Caco-2 (cell line): ENCODE results near the gene CARS2. TPM values are rescaled to one million over a fixed set of nuclear protein-coding genes. Genes with fewer than 3 reads are reported as not detected.

Experiments used
- BruUV-seq: library from RNA; stranded (reverse); fragments of 400-500 nt; replicated peaks from 2 replicates; lab custom pipeline; 2021; lab: Mats Ljungman, UMichigan
- CTCF ChIA-PET: fragments of 300-600 bp; sonication (Branson Sonifier 250); formaldehyde crosslinking; loops from one replicate; lab custom pipeline; 2022; ENCODE audit warnings: antibody characterized with exemption; lab: Charles Lee
- POLR2A ChIA-PET: fragments of 300-600 bp; sonication (Branson Sonifier 250); formaldehyde crosslinking; loops from one replicate; lab custom pipeline; 2022; ENCODE audit warnings: antibody characterized with exemption; lab: Charles Lee
- DNase-seq, 2 experiments: peaks; one replicate each; pipeline versions ENCODE4 v3.0.0 to v3.0.0-alpha.2; 2020 to 2022
- H3K27me3 ChIP-seq: replicated peaks from 2 replicates; pipeline ENCODE4 v1.6.0; 2011; ENCODE audit warnings: low read length; ENCODE audit not compliant: control insufficient read depth, insufficient read depth
- H3K36me3 ChIP-seq: 2 replicates; pipeline ENCODE4 v1.5.1; 2011; ENCODE audit warnings: low read length; ENCODE audit not compliant: control insufficient read depth, insufficient read depth
- H3K4me1 ChIP-seq: fragments of 250-450 bp; sonication (Bioruptor Pico); 2 replicates; pipeline ENCODE4 v1.5.1; 2020; ENCODE audit warnings: mild to moderate bottlenecking
- H3K4me3 ChIP-seq: 2 replicates; pipeline ENCODE4 v1.5.1; 2011; ENCODE audit warnings: low read depth, mild to moderate bottlenecking, control low read depth, low read length
- H3K9me3 ChIP-seq: fragments of 250-450 bp; sonication (Bioruptor Pico); 2 replicates; pipeline ENCODE4 v1.5.1; 2020; ENCODE audit warnings: mild to moderate bottlenecking, moderate library complexity
- H3K27ac Mint-ChIP-seq: one replicate; pipeline ENCODE4 v1.8.0; 2022; ENCODE audit warnings: mixed read lengths; ENCODE audit not compliant: unreplicated experiment
- H3K27me3 Mint-ChIP-seq: one replicate; pipeline ENCODE4 v1.8.0; 2022; ENCODE audit warnings: mixed read lengths; ENCODE audit not compliant: insufficient read depth, unreplicated experiment
- H3K36me3 Mint-ChIP-seq: one replicate; pipeline ENCODE4 v1.8.0; 2022; ENCODE audit warnings: mild to moderate bottlenecking, mixed read lengths; ENCODE audit not compliant: insufficient read depth, unreplicated experiment
- H3K4me1 Mint-ChIP-seq: one replicate; pipeline ENCODE4 v1.8.0; 2022; ENCODE audit warnings: low read depth, mixed read lengths; ENCODE audit not compliant: unreplicated experiment
- H3K4me3 Mint-ChIP-seq: one replicate; pipeline ENCODE4 v1.8.0; 2022; ENCODE audit warnings: mild to moderate bottlenecking, moderate library complexity, mixed read lengths; ENCODE audit not compliant: unreplicated experiment
- H3K9me3 Mint-ChIP-seq: one replicate; pipeline ENCODE4 v1.8.0; 2022; ENCODE audit warnings: mixed read lengths; ENCODE audit not compliant: unreplicated experiment
- intact Hi-C: fragments of 100-400 bp; cut with micrococcal nuclease; formaldehyde crosslinking; loops from one replicate; pipeline ENCODE4 v1.10.0; 2022; ENCODE audit not compliant: unreplicated experiment
- total RNA-seq: library from RNA; stranded (reverse); gene quantifications from 2 replicates; pipeline ENCODE4 v1.2.3, GENCODE V29; 2022
- TF ChIP-seq, protein P1 (sequence below), 2 experiments: fragments of 200-600 bp in 1 of 2; IDR thresholded peaks; 1 replicate in 1 of 2; 2 replicates in 1 of 2; pipeline versions ENCODE4 v1.5.1 to v1.8.0; 2011 to 2022; ENCODE audit warnings: antibody characterized with exemption in 1 of 2, control low read depth in 1 of 2, inconsistent platforms in 1 of 2, low read depth in 1 of 2, low read length in 1 of 2, mild to moderate bottlenecking in 1 of 2, moderate library complexity in 1 of 2; ENCODE audit not compliant: insufficient read depth in 1 of 2, severe bottlenecking in 1 of 2, unreplicated experiment in 1 of 2

CARS2 gene
- total RNA-seq, 1 experiment from 2014 or later = 63.1 TPM

DNA sequence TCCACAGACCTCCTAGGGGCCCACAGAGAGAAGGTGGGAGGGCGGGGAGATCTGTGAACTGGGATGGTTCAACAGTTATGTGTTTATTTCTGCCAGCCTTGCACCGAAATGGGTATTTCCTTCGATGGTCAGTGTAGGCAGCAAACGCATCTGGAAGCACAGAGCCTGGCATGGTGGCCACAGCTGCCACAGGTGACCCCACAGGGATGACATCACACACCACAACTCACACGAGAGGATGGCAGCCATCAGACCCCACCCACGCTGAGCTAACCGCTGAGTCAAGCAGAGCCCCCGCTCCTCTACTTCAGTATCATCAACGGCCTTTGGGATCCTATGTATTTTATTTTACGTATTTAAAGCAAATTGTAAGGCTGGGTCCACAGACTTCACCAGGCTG is 53.2 kb downstream of the CARS2 start:
- intact Hi-C loops = no loop called here
- Histone ChIP-seq H3K27me3 (no peaks in the 10 kb centered on the region), H3K4me3 (no peak overlapping the region), H3K9me3 (no peaks in the 10 kb centered on the region), H3K4me1 (no peaks in the 10 kb centered on the region), H3K36me3 (peaks cover 3% of the 10 kb centered on the region)
- CTCF ChIA-PET = no interaction called here
- TF ChIP-seq, protein P1, sequence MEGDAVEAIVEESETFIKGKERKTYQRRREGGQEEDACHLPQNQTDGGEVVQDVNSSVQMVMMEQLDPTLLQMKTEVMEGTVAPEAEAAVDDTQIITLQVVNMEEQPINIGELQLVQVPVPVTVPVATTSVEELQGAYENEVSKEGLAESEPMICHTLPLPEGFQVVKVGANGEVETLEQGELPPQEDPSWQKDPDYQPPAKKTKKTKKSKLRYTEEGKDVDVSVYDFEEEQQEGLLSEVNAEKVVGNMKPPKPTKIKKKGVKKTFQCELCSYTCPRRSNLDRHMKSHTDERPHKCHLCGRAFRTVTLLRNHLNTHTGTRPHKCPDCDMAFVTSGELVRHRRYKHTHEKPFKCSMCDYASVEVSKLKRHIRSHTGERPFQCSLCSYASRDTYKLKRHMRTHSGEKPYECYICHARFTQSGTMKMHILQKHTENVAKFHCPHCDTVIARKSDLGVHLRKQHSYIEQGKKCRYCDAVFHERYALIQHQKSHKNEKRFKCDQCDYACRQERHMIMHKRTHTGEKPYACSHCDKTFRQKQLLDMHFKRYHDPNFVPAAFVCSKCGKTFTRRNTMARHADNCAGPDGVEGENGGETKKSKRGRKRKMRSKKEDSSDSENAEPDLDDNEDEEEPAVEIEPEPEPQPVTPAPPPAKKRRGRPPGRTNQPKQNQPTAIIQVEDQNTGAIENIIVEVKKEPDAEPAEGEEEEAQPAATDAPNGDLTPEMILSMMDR (IDR thresholded peaks at IDR 0.05; ENCODE audit: insufficient read depth in 1 of 2, low read depth in 1 of 2, low read length in 1 of 2, severe bottlenecking in 1 of 2, unreplicated experiment in 1 of 2) = no peak
- Mint-ChIP-seq H3K27ac (no peak overlapping the region), H3K4me1 (no peaks in the 10 kb centered on the region), H3K36me3 (peaks cover 66% of the 10 kb centered on the region), H3K4me3 (no peak overlapping the region), H3K27me3 (no peaks in the 10 kb centered on the region), H3K9me3 (no peaks in the 10 kb centered on the region)
- DNase-seq = no peak
- no TSS peak for BruUV-seq
- POLR2A ChIA-PET = no interaction called here

DNA sequence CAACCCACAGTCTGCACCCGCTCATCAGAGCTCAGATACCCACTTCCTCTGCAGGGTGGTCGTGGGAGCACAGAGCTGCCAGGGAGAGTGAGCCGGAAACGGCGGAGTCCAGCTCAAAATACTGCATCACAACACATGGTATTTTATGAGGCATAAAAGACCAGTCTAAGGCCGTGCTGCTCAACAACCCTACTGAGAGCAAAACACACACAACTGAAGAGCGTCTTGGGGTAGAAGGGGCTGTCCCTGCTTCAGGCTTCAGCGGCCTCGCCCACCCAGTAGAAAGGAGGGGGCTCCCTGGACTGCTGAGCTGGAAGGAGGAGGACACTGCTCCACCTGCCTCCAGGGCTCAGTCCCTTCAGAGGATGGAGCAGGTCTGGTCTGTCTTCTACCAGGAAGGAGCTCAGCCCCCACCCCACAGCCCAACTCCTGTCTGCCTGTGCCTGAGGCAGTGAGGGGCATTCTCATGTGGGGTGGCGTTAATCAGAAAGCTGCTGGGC is 53.6 kb downstream of the CARS2 start:
- CTCF ChIA-PET = no interaction called here
- H3K36me3 ChIP-seq = peaks cover 3% of the 10 kb centered on the region
- H3K4me3 Mint-ChIP-seq = no peak overlapping the region
- H3K4me1 Mint-ChIP-seq = no peaks in the 10 kb centered on the region
- H3K4me3 ChIP-seq = no peak overlapping the region
- H3K9me3 ChIP-seq = no peaks in the 10 kb centered on the region
- H3K9me3 Mint-ChIP-seq = no peaks in the 10 kb centered on the region
- DNase-seq = no peak
- no peak overlapping the region for H3K27ac Mint-ChIP-seq
- peaks cover 66% of the 10 kb centered on the region for H3K36me3 Mint-ChIP-seq
- no peaks in the 10 kb centered on the region for H3K4me1 ChIP-seq
- intact Hi-C loops = no loop called here
- no TSS peak for BruUV-seq
- TF ChIP-seq, protein P1 (IDR thresholded peaks at IDR 0.05; ENCODE audit: insufficient read depth in 1 of 2, low read depth in 1 of 2, low read length in 1 of 2, severe bottlenecking in 1 of 2, unreplicated experiment in 1 of 2) = no peak
- no peaks in the 10 kb centered on the region for H3K27me3 ChIP-seq
- no peaks in the 10 kb centered on the region for H3K27me3 Mint-ChIP-seq
- POLR2A ChIA-PET = no interaction called here

DNA sequence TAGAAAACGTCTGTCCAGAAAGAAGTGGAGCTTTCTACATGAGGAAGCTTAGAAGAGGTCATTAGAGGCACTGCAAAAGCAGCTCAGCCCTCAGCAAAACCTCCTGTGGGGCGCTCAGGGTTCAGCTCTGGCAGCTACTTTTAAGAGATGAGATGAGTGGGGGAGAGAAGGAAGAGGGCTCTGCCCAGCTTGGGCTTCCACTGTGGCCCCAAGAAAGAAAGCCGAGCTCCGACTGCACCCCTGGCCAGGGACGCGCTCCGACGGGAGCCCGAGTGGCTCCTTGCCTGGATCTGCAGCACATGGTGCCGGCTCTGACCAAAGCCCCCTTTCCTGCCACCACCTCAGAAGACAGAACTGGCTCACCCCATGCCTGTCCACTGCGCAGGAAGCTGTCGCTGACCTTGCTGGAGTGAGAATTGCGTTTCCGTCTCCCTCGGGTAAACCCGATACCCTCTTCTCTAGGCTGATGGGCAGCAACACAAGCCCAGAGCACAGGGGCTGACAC is 54.1 kb downstream of the CARS2 start:
- intact Hi-C loops = no loop called here
- H3K9me3 Mint-ChIP-seq = no peaks in the 10 kb centered on the region
- H3K4me1 Mint-ChIP-seq = no peaks in the 10 kb centered on the region
- H3K4me3 Mint-ChIP-seq = no peak overlapping the region
- ChIA-PET POLR2A (no interaction called here), CTCF (no interaction called here)
- H3K27ac Mint-ChIP-seq = no peak overlapping the region
- TF ChIP-seq, protein P1 (IDR thresholded peaks at IDR 0.05; ENCODE audit: insufficient read depth in 1 of 2, low read depth in 1 of 2, low read length in 1 of 2, severe bottlenecking in 1 of 2, unreplicated experiment in 1 of 2) = no peak
- Histone ChIP-seq H3K4me3 (no peak overlapping the region), H3K27me3 (no peaks in the 10 kb centered on the region), H3K4me1 (no peaks in the 10 kb centered on the region), H3K9me3 (no peaks in the 10 kb centered on the region), H3K36me3 (peaks cover 3% of the 10 kb centered on the region)
- peaks cover 70% of the 10 kb centered on the region for H3K36me3 Mint-ChIP-seq
- no peaks in the 10 kb centered on the region for H3K27me3 Mint-ChIP-seq
- DNase-seq = no peak
- no TSS peak for BruUV-seq
